ENCODE measurements around the gene TUFT1. TPM values are rescaled to one million over a fixed set of nuclear protein-coding genes. Genes with fewer than 3 reads are reported as not detected.
A peak's percentile ranks its signal among the peaks of the same experiment; 100 is the strongest.

The TUFT1 gene
- total RNA-seq, 2 experiments from 2014 or later, result 0.06 to 0.13 TPM

DNA sequence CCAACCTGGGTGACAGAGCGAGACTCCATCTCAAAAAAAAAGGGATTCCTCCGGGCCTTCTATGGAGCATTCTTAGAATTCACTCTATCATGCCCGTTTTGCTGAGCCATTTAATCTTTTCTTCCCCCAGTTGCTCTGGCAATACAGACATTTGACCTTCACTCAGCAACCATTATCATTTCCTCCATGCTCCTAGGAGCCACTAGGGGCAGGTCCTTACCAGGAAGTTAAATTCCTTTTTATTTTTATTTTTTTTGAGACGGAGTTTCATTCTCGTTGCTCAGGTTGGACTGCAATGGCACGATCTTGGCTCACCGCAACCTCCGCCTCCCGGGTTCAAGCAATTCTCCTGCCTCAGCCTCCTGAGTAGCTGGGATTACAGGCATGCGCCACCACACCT lies 38.6 kb upstream of the TUFT1 start:
- ChIA-PET POLR2A (interaction anchor here (1.4 kb wide), 1 partner anchor 9 kb away, joined by 3 read pairs; the partner anchor contains the start of gene CGN), CTCF (ENCODE audit: unreplicated experiment) (no interaction called here)
- Histone ChIP-seq H3K4me3 (ENCODE audit: low read depth, low read length, poor library complexity, severe bottlenecking) (no peak overlapping the region), H3K27ac (ENCODE audit: low read depth, low read length, poor library complexity, severe bottlenecking) (no peak overlapping the region), H3K4me2 (ENCODE audit: low read length) (no peak overlapping the region), H3K36me3 (ENCODE audit: insufficient read depth, low read length) (no peaks in the 10 kb centered on the region), H3K4me1 (ENCODE audit: insufficient read depth, low read length, poor library complexity, severe bottlenecking) (no peaks in the 10 kb centered on the region), H3K9me2 (ENCODE audit: insufficient read depth, low read length) (no peaks in the 10 kb centered on the region), H4K20me1 (ENCODE audit: insufficient read depth, low read length) (no peaks in the 10 kb centered on the region), H2AFZ (ENCODE audit: low read length) (no peak overlapping the region), H3K79me2 (ENCODE audit: insufficient read depth, low read depth, low read length) (no peaks in the 10 kb centered on the region), H3K9me3 (ENCODE audit: low read length) (no peaks in the 10 kb centered on the region)
- intact Hi-C loops (cut with micrococcal nuclease; ENCODE audit: unreplicated experiment), result no loop called here
- TF ChIP-seq, protein P1, sequence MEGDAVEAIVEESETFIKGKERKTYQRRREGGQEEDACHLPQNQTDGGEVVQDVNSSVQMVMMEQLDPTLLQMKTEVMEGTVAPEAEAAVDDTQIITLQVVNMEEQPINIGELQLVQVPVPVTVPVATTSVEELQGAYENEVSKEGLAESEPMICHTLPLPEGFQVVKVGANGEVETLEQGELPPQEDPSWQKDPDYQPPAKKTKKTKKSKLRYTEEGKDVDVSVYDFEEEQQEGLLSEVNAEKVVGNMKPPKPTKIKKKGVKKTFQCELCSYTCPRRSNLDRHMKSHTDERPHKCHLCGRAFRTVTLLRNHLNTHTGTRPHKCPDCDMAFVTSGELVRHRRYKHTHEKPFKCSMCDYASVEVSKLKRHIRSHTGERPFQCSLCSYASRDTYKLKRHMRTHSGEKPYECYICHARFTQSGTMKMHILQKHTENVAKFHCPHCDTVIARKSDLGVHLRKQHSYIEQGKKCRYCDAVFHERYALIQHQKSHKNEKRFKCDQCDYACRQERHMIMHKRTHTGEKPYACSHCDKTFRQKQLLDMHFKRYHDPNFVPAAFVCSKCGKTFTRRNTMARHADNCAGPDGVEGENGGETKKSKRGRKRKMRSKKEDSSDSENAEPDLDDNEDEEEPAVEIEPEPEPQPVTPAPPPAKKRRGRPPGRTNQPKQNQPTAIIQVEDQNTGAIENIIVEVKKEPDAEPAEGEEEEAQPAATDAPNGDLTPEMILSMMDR (conservative IDR thresholded peaks at IDR 0.05; ENCODE audit: low read length), result 0 out of 2 replicates have a peak, but pooled peaks have one; percentile 25
- no peak for TF ChIP-seq EZH2phosphoT487 (IDR thresholded peaks at IDR 0.05; ENCODE audit: borderline replicate concordance, low read depth, low read length)
- BruUV-seq (replicated peaks), result no TSS peak
- DNase-seq (ENCODE audit: low spot score), result peak; percentile 19

DNA sequence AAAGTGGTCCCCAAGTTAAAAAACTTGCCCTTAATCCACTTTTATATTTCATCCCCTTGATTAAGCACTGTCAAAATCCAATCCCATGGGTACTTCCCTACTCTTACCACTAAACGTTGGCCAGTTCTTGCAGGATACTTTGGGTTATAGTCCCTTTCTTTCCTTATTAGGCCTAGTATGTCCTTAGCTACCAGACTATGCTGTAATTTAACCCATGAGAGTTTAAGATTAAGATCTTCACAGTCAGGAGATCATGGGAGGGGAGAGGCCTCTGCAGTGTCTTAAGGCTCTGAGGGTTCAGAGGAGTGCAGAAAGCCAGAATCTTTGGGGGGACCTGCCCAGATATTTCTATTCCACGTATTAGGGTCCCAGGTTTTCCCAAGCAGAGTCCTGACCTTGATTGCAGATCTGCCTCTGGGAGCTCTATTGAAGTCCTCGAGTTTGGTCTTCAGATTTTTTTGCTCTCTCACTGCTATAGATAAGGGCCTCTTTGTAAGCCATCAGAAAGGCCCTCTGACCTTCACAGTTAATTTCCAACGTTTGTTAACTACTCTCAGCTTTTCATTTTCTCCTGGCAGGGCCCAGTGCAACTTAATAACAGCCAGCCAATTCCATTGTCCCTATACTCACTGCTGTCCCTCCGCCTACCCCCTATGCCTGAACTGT lies 37.9 kb upstream of the TUFT1 start:
- Histone ChIP-seq H4K20me1 (ENCODE audit: insufficient read depth, low read length) (no peaks in the 10 kb centered on the region), H3K4me3 (ENCODE audit: low read depth, low read length, poor library complexity, severe bottlenecking) (no peak overlapping the region), H3K4me1 (ENCODE audit: insufficient read depth, low read length, poor library complexity, severe bottlenecking) (no peaks in the 10 kb centered on the region), H2AFZ (ENCODE audit: low read length) (no peak overlapping the region), H3K9me3 (ENCODE audit: low read length) (no peaks in the 10 kb centered on the region), H3K36me3 (ENCODE audit: insufficient read depth, low read length) (no peaks in the 10 kb centered on the region), H3K4me2 (ENCODE audit: low read length) (no peak overlapping the region), H3K9me2 (ENCODE audit: insufficient read depth, low read length) (no peaks in the 10 kb centered on the region), H3K27ac (ENCODE audit: low read depth, low read length, poor library complexity, severe bottlenecking) (no peak overlapping the region), H3K79me2 (ENCODE audit: insufficient read depth, low read depth, low read length) (no peaks in the 10 kb centered on the region)
- TF ChIP-seq, protein P1 (conservative IDR thresholded peaks at IDR 0.05; ENCODE audit: low read length), result no peak
- no peak for TF ChIP-seq EZH2phosphoT487 (IDR thresholded peaks at IDR 0.05; ENCODE audit: borderline replicate concordance, low read depth, low read length)
- no TSS peak for BruUV-seq (replicated peaks)
- ChIA-PET POLR2A (interaction anchor here (1.4 kb wide), 1 partner anchor 9 kb away, joined by 3 read pairs; the partner anchor contains the start of gene CGN), CTCF (ENCODE audit: unreplicated experiment) (no interaction called here)
- DNase-seq (ENCODE audit: low spot score), result no peak
- intact Hi-C loops (cut with micrococcal nuclease; ENCODE audit: unreplicated experiment), result no loop called here
